Cardiac septum (tissue), 1 donor: ENCODE measurements around the gene ETNK1. TPM values are rescaled to one million over a fixed set of nuclear protein-coding genes. Genes with fewer than 3 reads are reported as not detected.
"Not testable (repeated sequence)": the region's sequence is repeated elsewhere in the genome, so short reads cannot be mapped to it uniquely, and the experiment has no call there.

ENCODE experiments used
- DNase-seq: peaks from one replicate; pipeline ENCODE4 v3.0.0-alpha.2; 2020; ENCODE audit warnings: low spot score
- intact Hi-C: fragments of 100-400 bp; cut with DNase I; formaldehyde crosslinking; loops from one replicate; pipeline ENCODE4 v1.14.0; 2022
- total RNA-seq: library from RNA; stranded (reverse); fragmentation: NEBNext Ultra II Directional; extraction: Animal tissue kit (Norgen Biotek cat#: 25700); gene quantifications from one replicate; pipeline ENCODE4 v1.2.1, GENCODE V29; 2021
- donor health status: DM: no; HTN: no; CAD: no.

Gene ETNK1
- total RNA-seq, 1 donor from 2014 or later: 20.6 TPM

DNA sequence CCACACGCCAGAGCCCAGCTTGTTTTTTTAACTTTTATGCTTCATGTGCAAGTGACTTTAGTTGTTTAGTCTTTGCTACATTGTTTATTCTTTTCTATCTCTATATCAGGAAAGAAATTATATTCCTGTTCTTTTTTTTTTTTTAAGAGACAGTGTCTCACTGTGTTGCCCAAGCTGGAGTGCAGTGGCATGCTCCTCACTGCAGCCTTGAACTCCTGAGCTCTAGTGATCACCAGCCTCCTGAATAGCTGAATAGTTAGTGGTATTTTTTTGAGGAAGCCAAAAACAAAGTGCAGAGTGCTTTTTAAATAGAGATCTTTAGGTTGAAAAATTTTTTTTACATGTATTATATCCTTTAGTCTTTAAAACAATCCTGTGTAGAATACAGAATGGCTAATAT lies 58.2 kb downstream of the ETNK1 start:
- intact Hi-C loops: no loop called here
- DNase-seq: no peak

DNA sequence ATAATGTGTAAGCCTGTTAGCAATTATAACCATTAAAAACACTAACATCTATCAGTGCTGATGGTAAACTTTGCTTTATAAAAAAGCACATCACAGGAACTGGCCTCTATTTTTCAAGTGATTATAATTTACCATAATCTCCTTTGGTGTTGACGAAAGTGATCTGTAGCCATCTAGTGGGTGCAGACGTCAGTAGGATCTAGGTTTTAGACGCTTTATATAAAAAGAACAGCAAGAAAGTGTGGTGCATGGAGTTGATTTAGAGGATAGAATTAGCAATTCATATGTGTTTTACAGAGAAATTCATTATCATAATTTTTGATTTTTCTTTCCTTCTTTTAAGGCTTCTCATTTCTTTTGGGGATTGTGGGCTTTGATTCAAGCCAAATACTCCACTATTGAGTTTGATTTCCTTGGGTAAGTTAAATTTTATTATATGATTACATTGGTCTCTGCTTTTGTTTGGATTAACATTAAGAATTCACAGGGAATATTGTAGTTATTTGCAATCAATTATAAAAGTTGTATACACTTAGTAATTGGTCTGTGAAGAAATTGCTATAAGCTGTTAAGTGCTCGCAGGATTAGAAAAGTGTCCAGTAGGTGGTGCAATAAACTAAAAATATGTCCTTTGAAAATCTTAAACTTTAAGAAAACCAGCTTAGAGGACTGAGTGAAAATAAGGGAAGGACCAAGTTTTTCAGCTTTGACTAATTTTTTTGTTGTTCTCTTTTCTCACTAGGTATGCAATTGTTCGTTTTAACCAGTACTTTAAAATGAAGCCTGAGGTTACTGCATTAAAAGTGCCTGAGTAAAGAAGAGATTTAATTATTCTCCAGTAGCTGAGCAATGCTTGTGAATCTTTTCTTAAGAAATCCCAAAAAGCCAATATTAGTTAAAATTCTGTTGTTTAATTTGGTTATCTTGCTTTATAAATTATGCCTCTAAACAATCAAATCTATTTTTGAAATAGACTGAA lies 59.5 kb downstream of the ETNK1 start:
- intact Hi-C loops: no loop called here

DNA sequence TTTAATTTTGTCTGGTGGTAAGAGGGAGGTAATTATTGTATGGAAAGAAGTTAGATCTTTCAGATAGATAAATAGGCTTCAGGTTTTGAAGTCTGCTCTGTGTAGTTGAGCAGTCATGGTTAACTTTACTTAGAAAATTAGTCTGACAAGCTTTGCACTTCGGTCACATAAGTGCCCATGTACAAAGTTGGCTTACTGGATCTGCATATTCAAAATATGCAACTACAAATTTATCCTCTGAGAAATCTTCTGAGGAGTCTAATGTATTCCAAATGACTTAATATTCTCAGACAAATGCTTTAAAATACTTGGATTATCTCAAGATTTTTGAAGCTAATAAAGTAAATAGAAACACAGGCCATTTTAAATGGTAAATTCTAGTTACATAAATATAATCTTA lies 61.2 kb downstream of the ETNK1 start:
- DNase-seq: no peak
- intact Hi-C loops: no loop called here

More for the DNA sequence above, 59.5 kb downstream of the ETNK1 start:
- no peak for DNase-seq

DNA sequence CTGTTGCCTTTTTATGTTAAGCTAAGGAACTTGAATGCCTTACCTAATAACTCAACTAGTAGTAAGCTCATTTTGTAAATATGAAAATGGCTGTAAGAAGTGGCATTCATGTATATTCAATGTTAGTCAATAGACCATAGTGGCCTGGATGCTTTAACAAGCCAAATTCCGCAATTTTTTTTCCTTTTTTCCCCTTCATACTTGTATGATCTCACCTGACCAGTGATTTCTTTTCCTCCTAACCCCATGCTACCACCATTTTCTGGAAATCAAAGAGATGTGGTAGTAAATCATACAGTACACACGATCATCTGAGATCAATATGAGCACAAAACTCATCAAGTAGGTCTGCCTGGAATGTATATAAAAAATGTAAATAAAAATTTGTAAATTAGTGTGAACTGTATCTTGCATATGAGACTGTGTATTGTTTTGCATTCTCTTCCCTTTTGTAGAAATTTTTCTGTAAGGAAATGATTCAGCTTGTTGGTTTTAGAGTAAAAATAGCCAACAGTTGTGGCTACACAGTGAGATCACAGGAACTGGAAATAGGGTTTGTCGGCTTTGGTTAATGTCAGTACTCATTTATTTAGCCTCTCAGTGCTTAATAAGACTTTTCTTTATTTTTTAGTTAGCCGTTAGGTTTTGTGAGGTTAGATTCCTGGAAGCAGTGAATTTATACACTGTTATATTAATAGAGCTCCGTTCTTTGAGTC lies 62.5 kb downstream of the ETNK1 start:
- intact Hi-C loops: no loop called here
- DNase-seq: no peak

DNA sequence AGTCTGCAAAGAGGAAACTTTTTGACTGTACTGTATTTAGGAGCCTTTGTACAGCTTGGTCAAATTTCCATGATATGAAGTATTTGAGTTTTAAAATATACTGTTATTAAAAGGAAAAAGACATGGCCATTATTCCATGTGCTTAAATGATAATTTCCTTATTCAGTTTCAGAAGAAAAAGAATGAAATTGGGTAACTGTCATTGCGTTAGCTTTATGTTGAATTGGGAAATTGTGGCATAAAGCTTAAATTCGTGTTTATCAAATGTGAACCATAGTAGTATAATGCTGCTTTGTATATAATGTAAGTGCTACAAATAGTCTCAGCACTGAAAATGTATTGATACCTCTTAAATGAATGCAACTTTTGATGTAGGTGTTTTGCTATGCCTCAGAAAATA lies 64.9 kb downstream of the ETNK1 start:
- DNase-seq: no peak
- intact Hi-C loops: no loop called here

DNA sequence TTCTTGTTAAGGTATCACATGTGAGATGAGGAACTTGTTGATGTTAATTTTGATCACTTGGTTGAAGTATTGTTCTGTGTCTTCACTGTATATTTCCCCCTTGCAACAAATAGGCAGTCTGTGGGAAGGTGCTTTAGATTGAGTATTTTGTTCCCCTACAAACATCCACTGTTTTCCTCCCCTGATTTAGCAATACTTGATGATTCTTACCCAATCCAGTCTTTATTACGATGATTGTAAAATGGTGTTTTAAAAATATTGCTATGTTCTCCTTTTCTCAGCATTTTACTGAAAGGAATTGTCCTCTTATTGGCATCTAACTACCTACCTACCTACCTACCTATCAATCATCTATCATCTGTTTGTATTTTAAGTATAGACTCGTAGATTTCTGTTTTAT lies 66.3 kb downstream of the ETNK1 start:
- no peak for DNase-seq
- intact Hi-C loops: no loop called here

DNA sequence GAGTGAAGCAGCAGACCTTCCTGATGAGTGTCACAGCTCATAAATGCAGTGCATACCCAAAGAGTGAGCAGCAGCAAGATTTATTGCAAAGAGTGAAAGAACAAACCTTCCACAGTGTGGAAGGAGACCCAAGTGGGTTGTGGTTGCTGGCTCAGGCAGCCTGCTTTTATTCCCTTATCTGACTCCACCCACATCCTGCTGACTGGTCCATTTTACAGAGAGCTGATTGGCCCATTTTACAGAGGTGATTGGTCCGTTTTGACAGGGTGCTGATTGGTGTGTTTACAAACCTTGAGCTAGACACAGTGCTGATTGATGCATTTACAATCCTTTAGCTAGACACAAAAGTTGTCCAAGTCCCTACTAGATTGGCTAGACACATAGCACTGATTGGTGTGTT lies 67.5 kb downstream of the ETNK1 start:
- intact Hi-C loops: not testable (repeated sequence)

DNA sequence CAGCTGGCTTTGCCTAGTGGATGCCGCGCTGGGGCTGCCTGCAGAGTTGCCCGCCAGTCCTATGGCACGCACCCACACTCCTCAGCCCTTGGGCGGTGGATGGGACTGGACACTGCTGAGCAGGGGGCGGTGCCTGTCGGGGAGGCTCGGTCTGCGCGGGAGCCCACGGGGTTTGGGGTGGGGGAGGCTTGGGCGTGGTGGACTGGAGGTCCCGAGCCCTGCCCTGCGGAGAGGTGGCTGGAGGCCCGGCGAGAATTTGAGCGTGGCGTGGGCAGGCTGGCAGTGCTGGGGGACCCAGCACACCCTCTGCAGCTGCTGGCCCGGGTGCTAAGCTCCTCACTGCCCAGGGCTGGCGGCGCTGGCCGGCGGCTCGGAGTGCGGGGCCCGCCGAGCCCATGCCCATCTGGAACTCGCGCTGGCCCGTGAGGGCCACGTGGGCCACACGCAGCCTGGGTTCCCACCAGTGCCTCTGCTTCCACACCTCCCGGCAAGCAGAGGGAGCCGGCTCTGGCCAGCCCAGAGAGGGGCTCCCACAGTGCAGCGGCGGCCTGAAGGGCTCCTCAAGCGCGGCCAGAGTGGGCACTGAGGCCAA lies 68.1 kb downstream of the ETNK1 start:
- no peak for DNase-seq
- intact Hi-C loops: no loop called here

More for the DNA sequence above, 67.5 kb downstream of the ETNK1 start:
- DNase-seq: not testable (repeated sequence)

DNA sequence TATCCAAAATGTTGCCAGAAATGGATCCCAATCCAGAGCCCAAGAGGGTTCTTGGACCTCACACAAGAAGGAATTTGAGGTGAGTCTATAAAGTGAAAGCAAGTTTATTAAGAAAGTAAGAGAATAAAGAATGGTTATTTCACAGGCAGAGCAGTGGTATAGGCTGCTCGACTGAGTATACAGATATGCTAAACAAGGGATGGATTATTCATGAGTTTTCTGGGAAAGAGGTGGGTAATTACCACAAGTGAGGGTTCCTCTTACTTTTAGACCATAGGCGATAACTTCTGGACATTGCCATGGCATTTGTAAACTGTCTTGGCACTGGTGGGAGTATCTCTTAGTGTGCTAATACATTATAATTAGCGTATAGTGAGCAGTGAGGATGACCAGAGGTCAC lies 73.6 kb downstream of the ETNK1 start:
- intact Hi-C loops: no loop called here
- DNase-seq: no peak

DNA sequence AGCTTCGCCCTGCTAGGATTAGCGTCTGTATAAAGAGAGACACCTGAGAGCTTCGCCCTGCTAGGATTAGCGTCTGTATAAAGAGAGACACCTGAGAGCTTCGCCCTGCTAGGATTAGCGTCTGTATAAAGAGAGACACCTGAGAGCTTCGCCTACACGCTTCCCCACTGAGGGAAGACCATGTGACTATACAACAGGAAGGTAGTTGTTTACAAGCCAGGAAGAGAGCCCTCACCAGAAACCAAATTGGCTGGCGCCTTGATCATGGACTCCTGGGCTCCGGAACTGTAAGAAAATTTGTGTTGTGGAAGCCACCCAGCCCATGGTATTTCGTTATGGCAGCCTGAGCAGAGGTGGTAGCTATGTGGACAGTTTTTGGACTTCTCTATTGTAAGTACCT lies 74.7 kb downstream of the ETNK1 start:
- DNase-seq, intact Hi-C loops: not testable (repeated sequence)

DNA sequence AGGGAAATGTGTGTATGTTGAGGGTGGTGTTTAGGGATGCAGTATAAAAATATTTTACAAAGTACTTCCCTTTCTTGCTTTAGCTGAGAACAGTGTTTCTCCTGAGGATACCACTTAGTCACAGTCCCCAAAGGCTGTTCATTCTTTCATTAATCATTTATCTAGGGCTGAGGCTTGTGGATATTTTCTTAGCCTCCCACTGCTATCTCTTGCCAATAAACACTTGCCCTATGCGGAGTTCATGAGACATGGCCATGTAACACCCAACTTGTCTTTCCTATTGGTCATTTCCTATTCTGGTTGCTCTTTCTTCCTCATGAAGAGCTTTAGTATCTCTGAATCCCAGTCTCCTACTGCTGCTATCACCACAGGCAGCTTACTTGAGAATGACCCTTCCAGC lies 75.1 kb downstream of the ETNK1 start:
- intact Hi-C loops: no loop called here
- DNase-seq: no peak

DNA sequence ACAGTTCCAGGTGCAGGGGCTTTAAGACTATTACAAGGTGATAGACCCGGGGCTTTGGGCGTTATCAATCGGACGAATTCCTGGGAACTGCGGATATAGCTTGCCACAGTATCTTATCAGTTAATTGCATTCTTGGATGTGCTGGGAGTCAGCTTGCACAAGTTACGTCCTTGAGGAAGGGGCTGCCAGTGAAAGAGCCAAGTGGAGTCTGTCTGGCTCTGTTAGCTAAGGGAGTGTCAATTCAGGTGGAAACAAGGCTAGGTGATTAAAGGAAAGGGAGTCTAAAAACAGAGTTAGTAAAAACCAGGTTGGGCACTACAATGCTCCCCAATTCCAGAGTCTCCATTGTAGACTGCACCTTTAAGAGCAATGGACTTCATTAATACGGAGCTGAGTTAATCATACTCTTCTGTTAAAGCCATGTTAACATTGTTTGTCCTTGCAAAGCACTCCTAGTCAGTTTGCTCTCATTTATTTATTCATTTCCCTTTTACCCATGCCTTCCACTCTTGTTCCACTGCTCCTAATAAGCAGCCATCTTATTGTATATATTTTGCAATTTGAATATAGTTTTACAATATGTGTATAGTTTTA lies 76.3 kb downstream of the ETNK1 start:
- intact Hi-C loops, DNase-seq: not testable (repeated sequence)

DNA sequence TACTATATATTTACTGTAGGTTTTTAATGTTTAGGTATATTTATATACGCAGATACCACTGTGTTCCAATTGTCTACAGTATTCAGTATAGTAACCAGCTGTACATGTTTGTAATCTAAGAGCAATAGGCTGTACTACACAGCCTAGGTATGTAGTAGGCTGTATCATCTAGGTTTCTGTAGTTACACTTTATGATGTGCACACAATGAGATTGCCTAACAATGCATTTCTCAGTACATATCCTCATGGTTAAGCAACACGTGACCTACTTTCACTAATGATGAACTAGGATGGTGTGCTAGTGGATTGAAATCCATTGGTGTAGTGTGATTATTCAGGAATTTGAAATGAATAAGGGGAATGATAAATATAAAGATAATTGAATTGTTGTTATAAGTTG lies 77.7 kb downstream of the ETNK1 start:
- intact Hi-C loops: no loop called here
- no peak for DNase-seq

DNA sequence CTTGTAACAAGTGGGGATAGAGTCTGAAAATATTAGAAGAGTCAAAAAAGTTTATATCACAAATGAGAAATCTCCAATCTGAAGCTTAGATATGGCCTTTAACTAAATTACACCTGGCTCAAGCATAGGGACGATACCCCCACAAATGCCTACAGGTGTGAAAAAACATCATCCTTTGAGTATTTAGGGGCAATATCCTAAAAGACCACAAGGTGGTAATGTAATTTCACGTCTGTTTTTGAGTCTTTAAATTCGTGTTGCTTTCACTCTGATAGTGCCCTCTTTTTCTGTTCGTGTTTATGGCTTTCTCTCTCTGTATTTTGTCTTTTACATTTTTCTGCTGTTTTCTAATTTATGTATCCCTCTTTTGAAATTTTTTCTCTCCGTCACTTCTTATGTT lies 84.3 kb downstream of the ETNK1 start:
- intact Hi-C loops: no loop called here
- DNase-seq: no peak

DNA sequence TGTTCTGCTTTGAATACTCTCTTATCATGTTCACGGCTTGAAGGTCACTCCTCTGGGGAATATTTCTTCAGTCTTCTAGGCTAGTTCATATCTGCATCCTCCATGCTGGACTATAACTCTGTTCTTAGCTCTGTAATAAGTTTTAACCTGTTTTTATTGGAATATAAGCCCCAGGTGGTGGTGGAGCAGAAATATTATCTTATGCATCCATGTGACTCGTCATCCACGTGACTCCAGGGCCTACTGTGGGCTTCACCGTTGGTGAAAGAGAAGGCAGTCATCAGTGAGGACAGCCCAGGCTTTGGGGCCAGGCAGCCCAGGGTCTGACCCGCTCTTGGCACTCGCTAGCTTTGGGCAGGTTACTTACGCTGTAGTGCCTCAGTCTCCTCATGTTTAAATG lies 87.1 kb downstream of the ETNK1 start:
- DNase-seq: no peak
- intact Hi-C loops: no loop called here

DNA sequence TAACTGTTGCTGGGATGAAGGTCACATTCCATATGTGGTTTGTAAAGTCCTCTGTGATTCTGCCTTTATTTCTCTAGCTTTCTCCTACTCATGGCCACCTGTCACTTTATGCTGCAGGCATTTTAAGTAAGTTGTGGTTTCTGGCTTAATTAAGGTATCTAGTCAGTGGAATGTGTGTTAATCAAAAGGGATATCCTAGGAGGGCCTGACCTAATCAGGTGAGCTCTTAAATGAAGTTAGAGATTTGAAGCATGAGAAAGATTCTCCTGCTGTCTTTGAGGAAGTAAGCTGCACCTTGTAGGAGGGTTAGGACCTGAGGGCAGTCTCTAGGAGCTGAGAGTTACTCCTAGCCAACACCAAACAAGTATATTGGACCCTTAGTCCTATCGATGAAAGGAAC lies 90.3 kb downstream of the ETNK1 start:
- no peak for DNase-seq
- intact Hi-C loops: no loop called here

DNA sequence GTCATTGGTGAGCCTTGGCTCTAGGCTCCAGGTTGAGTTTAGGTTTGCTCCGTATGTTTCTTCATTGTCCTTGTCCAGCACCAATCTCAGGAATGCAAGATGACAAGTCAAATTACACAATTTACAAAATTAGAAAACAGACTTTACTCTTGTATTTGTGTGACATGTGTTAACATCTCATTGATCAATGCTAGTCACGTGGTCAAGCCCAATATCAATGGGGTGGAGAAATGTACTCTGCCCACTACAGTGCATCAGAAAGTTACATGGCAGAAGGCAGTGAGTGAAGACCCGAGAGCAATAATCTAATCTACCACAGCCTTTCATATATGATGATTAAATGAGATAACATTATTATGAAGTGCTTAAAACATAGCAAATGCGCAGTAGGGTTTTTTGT lies 94.8 kb downstream of the ETNK1 start:
- DNase-seq: no peak
- intact Hi-C loops: no loop called here

DNA sequence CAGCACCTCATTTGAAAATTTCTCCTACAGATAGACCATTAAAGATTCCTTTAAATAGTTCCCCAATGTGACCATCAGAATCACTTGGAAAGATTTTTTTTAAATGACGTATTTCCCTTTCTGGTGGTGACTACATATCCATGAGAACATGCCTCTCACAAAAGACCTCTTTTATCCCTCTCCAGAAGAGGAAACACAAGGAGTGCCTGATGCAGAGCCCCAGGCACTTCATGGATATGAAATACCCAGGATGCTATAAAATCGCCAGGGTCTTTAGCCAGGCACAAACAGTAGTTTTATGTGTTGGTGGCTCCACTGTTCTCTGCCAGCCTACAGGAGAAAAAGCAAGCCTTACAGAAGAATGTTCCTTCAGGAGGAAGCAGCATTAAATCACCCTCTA lies 97.1 kb downstream of the ETNK1 start:
- no peak for DNase-seq
- intact Hi-C loops: no loop called here

DNA sequence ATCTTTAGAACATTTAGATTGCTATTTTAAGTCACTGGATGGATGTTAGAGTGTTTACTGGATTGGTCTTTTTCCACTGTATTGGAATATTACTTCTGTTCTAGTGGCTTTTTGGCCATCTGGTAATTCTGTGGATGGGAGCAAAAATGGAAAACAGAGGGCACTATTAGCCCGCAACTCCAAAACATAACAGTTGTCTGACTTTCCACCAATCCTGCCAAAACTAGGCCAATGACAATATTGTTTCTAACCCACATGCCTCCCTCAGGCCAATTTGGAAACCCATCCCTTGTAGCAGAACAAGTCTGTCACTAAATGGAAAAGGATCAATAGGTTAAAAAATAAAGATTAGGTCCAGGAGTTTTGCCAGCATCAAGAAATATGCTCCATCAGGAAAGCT lies 97.8 kb downstream of the ETNK1 start:
- no peak for DNase-seq
- intact Hi-C loops: no loop called here

DNA sequence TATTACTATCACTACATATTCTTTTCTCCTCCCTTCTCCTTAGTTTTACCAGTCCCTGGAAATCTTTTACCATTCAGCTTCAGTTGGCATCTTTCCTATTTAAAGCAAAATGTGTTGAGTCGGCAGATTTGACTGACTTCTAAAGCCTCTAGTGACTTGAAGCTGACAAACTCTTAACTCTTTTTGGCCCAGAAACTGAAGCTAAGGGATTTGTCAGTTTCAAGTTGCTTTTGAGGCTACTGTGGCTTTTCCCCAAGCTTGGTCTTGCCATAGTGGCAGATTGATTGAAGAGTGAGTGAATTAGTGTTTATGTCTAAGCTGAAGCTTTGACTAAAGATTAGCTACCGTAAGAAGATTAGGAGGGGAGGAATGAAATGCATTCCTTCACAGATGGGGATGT lies 104.0 kb downstream of the ETNK1 start:
- intact Hi-C loops: no loop called here
- DNase-seq: no peak
